Esophagus muscularis mucosa (tissue), 4 donors: ENCODE measurements around the gene IGFBPL1.

Experiments used
- EP300 ChIP-seq: sonication (generic); formaldehyde crosslinking; IDR thresholded peaks from one replicate; pipeline ENCODE4 v1.6.1; 2017; ENCODE audit warnings: antibody characterized with exemption
- POLR2A ChIP-seq: fragments of 450-650 bp; IDR thresholded peaks from one replicate; pipeline ENCODE4 v1.6.1; 2017; ENCODE audit warnings: antibody characterized with exemption, moderate library complexity, mild to moderate bottlenecking, low read depth
- TF ChIP-seq, protein P1 (sequence below), 3 experiments: fragments of 200-600 bp in 2 of 3; fragments of 450-650 bp in 1 of 3; sonication (generic) in 2 of 3; IDR thresholded peaks; one replicate each; pipeline ENCODE4 v1.5.1; 2017 to 2019; ENCODE audit warnings: antibody characterized with exemption in 3 of 3, mild to moderate bottlenecking in 2 of 3, moderate library complexity in 1 of 3

DNA sequence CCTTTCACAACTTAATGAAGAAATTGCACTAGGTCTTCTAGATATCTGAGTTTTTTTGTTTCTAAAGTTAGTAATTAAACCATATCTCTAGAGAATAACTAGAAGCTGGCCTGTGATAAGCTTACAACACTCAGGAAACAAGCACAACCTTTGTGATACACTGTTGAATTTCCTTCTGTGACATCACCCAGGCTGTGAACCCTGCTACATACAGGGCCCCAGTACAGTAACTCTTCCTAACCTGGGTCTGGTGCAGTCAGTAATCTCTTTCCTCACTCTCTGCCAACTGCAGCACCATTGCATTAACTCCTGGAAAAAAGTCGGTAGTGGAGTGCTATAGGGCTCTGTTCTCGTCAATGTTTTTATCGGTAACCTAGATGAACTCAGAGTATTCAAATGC, 10.6 kb upstream of the IGFBPL1 start:
- TF ChIP-seq, protein P1, sequence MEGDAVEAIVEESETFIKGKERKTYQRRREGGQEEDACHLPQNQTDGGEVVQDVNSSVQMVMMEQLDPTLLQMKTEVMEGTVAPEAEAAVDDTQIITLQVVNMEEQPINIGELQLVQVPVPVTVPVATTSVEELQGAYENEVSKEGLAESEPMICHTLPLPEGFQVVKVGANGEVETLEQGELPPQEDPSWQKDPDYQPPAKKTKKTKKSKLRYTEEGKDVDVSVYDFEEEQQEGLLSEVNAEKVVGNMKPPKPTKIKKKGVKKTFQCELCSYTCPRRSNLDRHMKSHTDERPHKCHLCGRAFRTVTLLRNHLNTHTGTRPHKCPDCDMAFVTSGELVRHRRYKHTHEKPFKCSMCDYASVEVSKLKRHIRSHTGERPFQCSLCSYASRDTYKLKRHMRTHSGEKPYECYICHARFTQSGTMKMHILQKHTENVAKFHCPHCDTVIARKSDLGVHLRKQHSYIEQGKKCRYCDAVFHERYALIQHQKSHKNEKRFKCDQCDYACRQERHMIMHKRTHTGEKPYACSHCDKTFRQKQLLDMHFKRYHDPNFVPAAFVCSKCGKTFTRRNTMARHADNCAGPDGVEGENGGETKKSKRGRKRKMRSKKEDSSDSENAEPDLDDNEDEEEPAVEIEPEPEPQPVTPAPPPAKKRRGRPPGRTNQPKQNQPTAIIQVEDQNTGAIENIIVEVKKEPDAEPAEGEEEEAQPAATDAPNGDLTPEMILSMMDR (IDR thresholded peaks at IDR 0.05), result no peak
- TF ChIP-seq EP300, result no peak
- no peak for TF ChIP-seq POLR2A
